DND-41 (cell line): ENCODE results near the gene MPC1.

Experiments used
- ATAC-seq: fragments of 200-7000 bp; cut with Tn5 transposase; 3 replicates; pipeline ENCODE4 v1.9.1; 2021; ENCODE audit warnings: low read depth; ENCODE audit not compliant: insufficient read depth
- DNase-seq: peaks from one replicate; pipeline ENCODE4 v3.0.0-alpha.2; 2020
- H2AFZ ChIP-seq: 2 replicates; pipeline ENCODE4 v1.6.0; 2012; ENCODE audit warnings: low read depth, low read length
- H3K27ac ChIP-seq: 2 replicates; pipeline ENCODE4 v1.5.1; 2012; ENCODE audit warnings: low read length, inconsistent platforms
- H3K27me3 ChIP-seq: fragments of 200-600 bp; sonication (generic); 2 replicates; pipeline ENCODE4 v1.6.0; 2012; ENCODE audit warnings: low read length, mild to moderate bottlenecking, inconsistent platforms; ENCODE audit not compliant: insufficient read depth, poor library complexity
- H3K36me3 ChIP-seq: 2 replicates; pipeline ENCODE4 v1.5.1; 2012; ENCODE audit warnings: low read length, inconsistent platforms; ENCODE audit not compliant: insufficient read depth
- H3K4me1 ChIP-seq: 2 replicates; pipeline ENCODE4 v1.5.1; 2012; ENCODE audit warnings: mild to moderate bottlenecking, low read length; ENCODE audit not compliant: insufficient read depth
- H3K4me2 ChIP-seq: 2 replicates; pipeline ENCODE4 v1.6.0; 2012; ENCODE audit warnings: mild to moderate bottlenecking, moderate library complexity, low read length, inconsistent platforms; ENCODE audit not compliant: insufficient read depth
- H3K4me3 ChIP-seq, 2 experiments: fragments of 200-600 bp in 1 of 2; shearing (Covaris generic) in 1 of 2; 2 replicates each; pipeline ENCODE4 v1.5.1; 2012 to 2016; ENCODE audit warnings: inconsistent platforms in 2 of 2, low read length in 2 of 2, mild to moderate bottlenecking in 2 of 2, low read depth in 1 of 2, moderate library complexity in 1 of 2
- H3K79me2 ChIP-seq: 2 replicates; pipeline ENCODE4 v1.6.0; 2012; ENCODE audit warnings: low read length, inconsistent platforms; ENCODE audit not compliant: insufficient read depth
- H3K9ac ChIP-seq: 2 replicates; pipeline ENCODE4 v1.6.0; 2012; ENCODE audit warnings: low read depth, mild to moderate bottlenecking, inconsistent platforms, low read length, moderate library complexity
- H3K9me3 ChIP-seq: 2 replicates; pipeline ENCODE4 v1.5.1; 2012; ENCODE audit warnings: low read length, moderate library complexity, mild to moderate bottlenecking, inconsistent platforms; ENCODE audit not compliant: insufficient read depth, severe bottlenecking
- H4K20me1 ChIP-seq: 2 replicates; pipeline ENCODE4 v1.6.0; 2012; ENCODE audit warnings: low read length; ENCODE audit not compliant: insufficient read depth
- CTCF ChIP-seq: IDR thresholded peaks from 2 replicates; pipeline ENCODE4 v1.5.1; 2012; ENCODE audit warnings: borderline replicate concordance, low read length, moderate library complexity, mild to moderate bottlenecking; ENCODE audit not compliant: poor library complexity, severe bottlenecking; ENCODE audit errors: extremely low read depth
- EZH2 ChIP-seq: IDR thresholded peaks from 3 replicates; pipeline ENCODE4 v1.6.1; 2012; ENCODE audit warnings: borderline replicate concordance, low read depth, mild to moderate bottlenecking, moderate library complexity, low read length, inconsistent platforms; ENCODE audit not compliant: severe bottlenecking

Gene MPC1

GRCh38 chr6:166406197-166406596, 23.5 kb upstream of the MPC1 start:
- DNase-seq (no peak), ATAC-seq (no peak)
- Histone ChIP-seq H3K36me3 (no peaks in the 10 kb centered on the region), H3K27me3 (no peaks in the 10 kb centered on the region), H3K4me3 (no peak overlapping the region), H4K20me1 (no peaks in the 10 kb centered on the region), H3K4me2 (no peak overlapping the region), H3K4me1 (peaks cover 14% of the 10 kb centered on the region), H3K9me3 (no peaks in the 10 kb centered on the region), H3K9ac (no peak overlapping the region), H2AFZ (no peak overlapping the region), H3K27ac (no peak overlapping the region), H3K79me2 (no peaks in the 10 kb centered on the region)
- no peak for TF ChIP-seq EZH2
- TF ChIP-seq CTCF = no peak

- no peak overlapping the region for H3K4me3 ChIP-seq
- no peak overlapping the region for H3K9ac ChIP-seq
- H4K20me1 ChIP-seq = no peaks in the 10 kb centered on the region
- TF ChIP-seq EZH2 (no peak), CTCF (no peak)
- H3K9me3 ChIP-seq = no peaks in the 10 kb centered on the region
- ATAC-seq (no peak), DNase-seq (no peak)
- no peaks in the 10 kb centered on the region for H3K27me3 ChIP-seq
- no peaks in the 10 kb centered on the region for H3K36me3 ChIP-seq
- H3K4me1 ChIP-seq = peaks cover 9% of the 10 kb centered on the region
- H3K79me2 ChIP-seq = no peaks in the 10 kb centered on the region
- H3K4me2 ChIP-seq = no peak overlapping the region
- no peak overlapping the region for H3K27ac ChIP-seq
- H2AFZ ChIP-seq = no peak overlapping the region
These were observed 22.6 kb upstream of the MPC1 start for GRCh38 chr6:166405386-166405785.

GRCh38 chr6:166402582-166403277, 20.0 kb upstream of the MPC1 start:
- H3K4me3 ChIP-seq = no peak overlapping the region
- no peaks in the 10 kb centered on the region for H3K27me3 ChIP-seq
- 0 out of 2 replicates have a peak, but pooled peaks cover 3% of the 10 kb centered on the region for H3K4me1 ChIP-seq
- no peak overlapping the region for H3K4me2 ChIP-seq
- H3K9me3 ChIP-seq = peaks cover 3% of the 10 kb centered on the region
- H3K79me2 ChIP-seq = no peaks in the 10 kb centered on the region
- DNase-seq = no peak
- H2AFZ ChIP-seq = no peak overlapping the region
- TF ChIP-seq EZH2 = no peak
- TF ChIP-seq CTCF = no peak
- ATAC-seq = no peak
- H4K20me1 ChIP-seq = no peaks in the 10 kb centered on the region
- H3K36me3 ChIP-seq = no peaks in the 10 kb centered on the region
- H3K27ac ChIP-seq = no peak overlapping the region
- H3K9ac ChIP-seq = no peak overlapping the region
